Glutamatergic neuron (in vitro differentiated cells): Measurements from ENCODE around the gene SLC66A1. TPM values are rescaled to one million over a fixed set of nuclear protein-coding genes. Genes with fewer than 3 reads are reported as not detected.
"Not testable (repeated sequence)": the region's sequence is repeated elsewhere in the genome, so short reads cannot be mapped to it uniquely, and the experiment has no call there.

Experiments
- DNase-seq: peaks from one replicate; pipeline ENCODE4 v3.0.0; 2022
- H3K27ac Mint-ChIP-seq: one replicate; pipeline ENCODE4 v1.8.0; 2020; ENCODE audit warnings: mild to moderate bottlenecking, mixed read lengths, inconsistent platforms; ENCODE audit not compliant: unreplicated experiment
- H3K27me3 Mint-ChIP-seq: one replicate; pipeline ENCODE4 v1.8.0; 2020; ENCODE audit warnings: mild to moderate bottlenecking, moderate library complexity, mixed read lengths, inconsistent platforms; ENCODE audit not compliant: unreplicated experiment
- H3K36me3 Mint-ChIP-seq: one replicate; pipeline ENCODE4 v1.8.0; 2020; ENCODE audit warnings: mild to moderate bottlenecking, mixed read lengths, inconsistent platforms; ENCODE audit not compliant: unreplicated experiment
- H3K4me1 Mint-ChIP-seq: one replicate; pipeline ENCODE4 v1.8.0; 2020; ENCODE audit warnings: mild to moderate bottlenecking, low read depth, mixed read lengths, inconsistent platforms; ENCODE audit not compliant: unreplicated experiment
- H3K4me3 Mint-ChIP-seq: one replicate; pipeline ENCODE4 v1.8.0; 2020; ENCODE audit warnings: mild to moderate bottlenecking, mixed read lengths, inconsistent platforms; ENCODE audit not compliant: unreplicated experiment
- H3K9me3 Mint-ChIP-seq: one replicate; pipeline ENCODE4 v1.8.0; 2020; ENCODE audit warnings: mild to moderate bottlenecking, moderate library complexity, mixed read lengths, inconsistent platforms; ENCODE audit not compliant: unreplicated experiment
- total RNA-seq: library from RNA; stranded (reverse); fragmentation: NEBNext Ultra II Directional; extraction: Animal tissue kit (Norgen Biotek cat#: 25700); gene quantifications from one replicate; pipeline ENCODE4 v1.2.1, GENCODE V29; 2021; ENCODE audit not compliant: unreplicated experiment
- TF ChIP-seq, protein P1 (sequence below): fragments of 200-600 bp; sonication (generic); IDR thresholded peaks from one replicate; pipeline ENCODE4 v1.5.0; 2021; ENCODE audit not compliant: partially characterized antibody, unreplicated experiment

SLC66A1 gene
- total RNA-seq, 1 donor from 2014 or later = 41.1 TPM

DNA sequence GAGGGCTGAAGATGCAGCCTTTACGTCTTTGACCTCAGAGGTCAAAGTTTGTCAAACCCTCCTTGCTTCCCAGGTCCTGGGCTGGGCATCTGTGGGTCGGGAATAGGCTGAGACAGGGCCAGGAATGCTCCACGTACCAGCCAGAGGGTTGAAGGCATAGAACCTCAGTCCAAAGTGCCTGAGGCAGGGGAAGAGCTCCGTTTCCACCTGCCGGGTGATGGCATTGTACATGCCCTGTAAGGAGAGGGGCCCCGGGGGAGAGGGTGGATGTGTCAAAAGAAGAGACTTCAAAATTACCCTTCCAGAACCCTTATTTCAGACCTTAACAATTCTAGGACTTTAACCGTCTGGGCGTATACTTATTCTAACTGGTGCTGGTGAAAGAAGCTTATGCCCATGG, 27.2 kb upstream of the SLC66A1 start:
- no peak for DNase-seq
- H3K27ac Mint-ChIP-seq = no peak overlapping the region
- H3K4me1 Mint-ChIP-seq = no peaks in the 10 kb centered on the region
- H3K9me3 Mint-ChIP-seq = peaks cover 5% of the 10 kb centered on the region
- TF ChIP-seq, protein P1, sequence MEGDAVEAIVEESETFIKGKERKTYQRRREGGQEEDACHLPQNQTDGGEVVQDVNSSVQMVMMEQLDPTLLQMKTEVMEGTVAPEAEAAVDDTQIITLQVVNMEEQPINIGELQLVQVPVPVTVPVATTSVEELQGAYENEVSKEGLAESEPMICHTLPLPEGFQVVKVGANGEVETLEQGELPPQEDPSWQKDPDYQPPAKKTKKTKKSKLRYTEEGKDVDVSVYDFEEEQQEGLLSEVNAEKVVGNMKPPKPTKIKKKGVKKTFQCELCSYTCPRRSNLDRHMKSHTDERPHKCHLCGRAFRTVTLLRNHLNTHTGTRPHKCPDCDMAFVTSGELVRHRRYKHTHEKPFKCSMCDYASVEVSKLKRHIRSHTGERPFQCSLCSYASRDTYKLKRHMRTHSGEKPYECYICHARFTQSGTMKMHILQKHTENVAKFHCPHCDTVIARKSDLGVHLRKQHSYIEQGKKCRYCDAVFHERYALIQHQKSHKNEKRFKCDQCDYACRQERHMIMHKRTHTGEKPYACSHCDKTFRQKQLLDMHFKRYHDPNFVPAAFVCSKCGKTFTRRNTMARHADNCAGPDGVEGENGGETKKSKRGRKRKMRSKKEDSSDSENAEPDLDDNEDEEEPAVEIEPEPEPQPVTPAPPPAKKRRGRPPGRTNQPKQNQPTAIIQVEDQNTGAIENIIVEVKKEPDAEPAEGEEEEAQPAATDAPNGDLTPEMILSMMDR = no peak
- H3K4me3 Mint-ChIP-seq = no peak overlapping the region
- H3K36me3 Mint-ChIP-seq = peaks cover 6% of the 10 kb centered on the region
- H3K27me3 Mint-ChIP-seq = peaks cover 16% of the 10 kb centered on the region

DNA sequence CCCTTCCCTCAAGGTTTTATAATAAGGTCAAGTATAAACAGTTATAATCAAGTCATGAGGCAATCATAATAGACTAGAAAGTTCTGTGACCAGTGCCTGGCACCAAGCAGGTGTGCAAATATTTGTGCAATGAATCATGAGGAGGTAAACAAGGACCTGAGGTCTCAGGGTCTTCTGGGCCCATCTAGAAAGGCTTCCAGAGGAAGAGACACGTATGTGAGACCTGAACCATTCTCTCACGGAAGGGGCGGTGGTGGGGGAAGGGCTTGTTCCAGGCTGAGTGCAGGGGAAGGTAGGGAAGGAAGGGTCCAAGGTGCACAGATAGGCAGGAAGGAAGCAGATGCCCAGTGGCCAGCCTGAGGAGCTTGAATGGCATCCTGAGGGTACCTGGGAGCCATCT, 26.8 kb upstream of the SLC66A1 start:
- peaks cover 16% of the 10 kb centered on the region for H3K27me3 Mint-ChIP-seq
- H3K9me3 Mint-ChIP-seq, DNase-seq, H3K36me3 Mint-ChIP-seq, H3K4me1 Mint-ChIP-seq, H3K27ac Mint-ChIP-seq, H3K4me3 Mint-ChIP-seq: not testable (repeated sequence)

DNA sequence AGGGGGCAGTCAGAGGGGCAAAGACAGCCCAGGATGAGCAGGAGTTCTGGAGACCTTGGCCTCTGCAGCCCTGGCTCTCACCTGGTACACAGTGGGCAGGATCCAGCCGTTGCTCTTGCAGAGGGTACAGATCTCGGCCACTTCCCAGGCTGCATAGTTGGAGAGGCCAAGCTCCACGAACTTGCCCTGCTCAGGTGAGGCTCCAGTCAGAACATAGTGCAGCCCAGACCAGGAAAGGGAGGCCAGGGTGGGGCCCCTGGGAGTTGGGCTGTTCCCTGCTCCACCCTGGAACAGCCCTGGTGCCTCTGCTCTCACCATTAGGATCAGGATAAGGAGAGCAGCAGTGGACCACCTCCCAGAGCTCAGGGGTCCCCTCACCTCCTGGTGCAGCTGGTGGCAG, 26.3 kb upstream of the SLC66A1 start:
- H3K27ac Mint-ChIP-seq, H3K4me1 Mint-ChIP-seq, H3K36me3 Mint-ChIP-seq, H3K4me3 Mint-ChIP-seq, DNase-seq, H3K9me3 Mint-ChIP-seq: not testable (repeated sequence)
- H3K27me3 Mint-ChIP-seq = peaks cover 16% of the 10 kb centered on the region

DNA sequence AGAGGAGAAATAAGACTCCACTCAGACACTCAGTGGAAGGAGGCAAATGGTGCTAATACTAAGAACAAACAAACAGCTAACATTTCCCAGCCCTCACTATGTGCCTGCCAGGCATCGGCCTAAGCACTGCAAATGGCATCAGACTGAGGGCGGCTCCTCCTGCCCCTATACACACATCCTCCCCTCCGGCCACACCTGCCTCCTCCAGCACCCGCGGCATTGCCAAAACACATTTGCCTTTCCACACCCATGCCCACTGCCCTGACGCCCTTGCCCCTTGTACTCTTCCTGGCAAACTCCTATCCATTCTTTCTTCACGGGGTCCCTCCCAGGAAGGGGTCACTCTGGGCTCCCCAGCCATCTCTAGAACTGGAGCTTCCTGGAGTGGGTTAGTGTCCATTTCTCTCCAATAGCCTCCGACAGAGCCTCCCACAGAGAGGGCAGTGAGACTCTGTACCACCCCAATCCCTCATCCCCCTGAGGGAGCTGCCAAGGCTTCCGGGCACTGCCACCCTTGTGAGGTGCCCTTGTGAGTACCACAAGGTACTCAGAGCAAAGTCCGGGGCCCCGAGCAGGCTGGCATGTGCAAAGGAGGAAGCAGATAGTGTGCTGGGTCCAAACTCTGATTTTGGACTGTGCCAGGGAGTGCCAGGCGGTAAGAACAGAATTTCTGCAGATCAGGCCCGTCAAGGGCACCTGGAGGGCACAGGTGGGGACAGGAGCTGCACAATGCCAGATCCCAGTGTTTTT, 24.5 kb upstream of the SLC66A1 start:
- peak overlapping the region; percentile 28 for H3K4me3 Mint-ChIP-seq

DNA sequence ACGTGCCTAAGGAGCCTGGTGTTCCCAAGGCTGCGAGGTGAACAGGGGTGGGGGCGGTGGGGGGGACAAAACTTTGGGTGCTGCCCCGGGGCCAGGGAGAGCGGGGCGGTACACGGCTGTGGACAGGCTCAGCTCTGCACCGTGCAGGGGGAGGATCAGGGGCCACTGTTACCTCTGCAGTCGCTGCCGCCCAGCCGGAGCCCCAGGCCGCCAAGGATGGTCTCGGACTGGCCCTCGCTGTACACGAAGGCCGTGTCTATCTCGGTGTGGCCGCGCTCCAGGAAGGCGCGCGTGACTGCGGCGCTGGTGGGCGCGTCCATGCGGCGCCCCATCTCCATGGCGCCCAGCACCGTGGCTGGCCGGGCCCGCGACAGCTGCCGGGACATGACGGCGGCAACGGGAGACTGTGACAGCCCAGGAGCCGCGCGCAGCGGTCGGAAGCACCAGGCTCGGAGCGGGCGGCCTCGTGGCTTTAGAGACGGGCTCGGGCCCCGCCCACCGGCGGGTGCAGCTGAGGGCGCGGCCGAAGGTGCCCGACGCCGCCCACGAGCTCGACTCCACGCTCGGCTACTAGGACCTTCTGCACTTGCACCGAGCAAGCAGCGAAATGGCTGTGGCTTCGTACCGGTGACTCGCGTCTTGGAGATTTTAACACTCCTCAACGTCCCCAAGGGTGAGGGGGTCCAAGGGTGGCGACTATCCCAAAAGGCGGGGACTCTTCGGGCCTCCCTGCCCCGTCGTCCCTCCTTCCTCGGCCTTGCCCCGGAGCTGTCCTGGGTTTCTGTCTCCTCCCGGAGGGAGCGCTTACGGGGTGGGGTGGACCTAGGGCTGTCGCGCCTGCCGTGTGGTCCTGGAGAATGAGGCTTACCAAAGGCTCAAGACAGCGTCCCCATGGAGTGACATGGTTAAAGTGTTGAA, 23.5 kb upstream of the SLC66A1 start, which contains the start of gene AKR7A3:
TSS of gene AKR7A3 (minus strand) at position 447 of the 918 bp plus-strand sequence. CDS start at position 386, 61 bp downstream.
- peak within 1 kb of the TSS; percentile 28 for H3K4me3 Mint-ChIP-seq

More for the DNA sequence above, 24.5 kb upstream of the SLC66A1 start:
- TF ChIP-seq, protein P1 = no peak
- H3K36me3 Mint-ChIP-seq = peaks cover 18% of the 10 kb centered on the region
- H3K4me1 Mint-ChIP-seq = no peaks in the 10 kb centered on the region
- H3K27ac Mint-ChIP-seq = no peak overlapping the region
- no peak for DNase-seq
- peaks cover 5% of the 10 kb centered on the region for H3K9me3 Mint-ChIP-seq
- peaks cover 16% of the 10 kb centered on the region for H3K27me3 Mint-ChIP-seq

DNA sequence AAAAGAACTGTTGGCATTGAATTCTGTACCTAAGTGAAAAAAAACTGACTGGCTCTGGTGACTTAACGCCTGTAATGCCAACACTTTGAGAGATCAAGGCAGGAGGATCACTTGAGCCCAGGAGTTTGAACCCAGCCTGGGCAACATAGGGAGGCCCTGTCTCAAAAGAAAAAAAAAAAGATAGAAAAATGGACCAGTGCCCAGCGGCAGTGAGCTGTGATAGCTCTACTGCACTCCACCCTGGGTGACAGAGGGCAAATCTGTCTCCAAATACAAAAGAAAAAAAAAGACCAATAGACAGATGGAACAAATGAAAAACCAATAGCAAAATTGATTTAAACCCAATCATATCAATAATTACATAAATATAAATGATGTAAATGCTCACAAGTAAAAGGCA, 22.9 kb upstream of the SLC66A1 start:
- Mint-ChIP-seq H3K9me3 (peaks cover 7% of the 10 kb centered on the region), H3K4me3 (no peak overlapping the region), H3K27ac (no peak overlapping the region), H3K4me1 (no peaks in the 10 kb centered on the region), H3K36me3 (peaks cover 25% of the 10 kb centered on the region), H3K27me3 (peaks cover 16% of the 10 kb centered on the region)
- TF ChIP-seq, protein P1 = no peak
- no peak for DNase-seq

More for the DNA sequence above, 23.5 kb upstream of the SLC66A1 start, which contains the start of gene AKR7A3:
- H3K4me1 Mint-ChIP-seq, H3K9me3 Mint-ChIP-seq, H3K27ac Mint-ChIP-seq: not testable (repeated sequence)
- Mint-ChIP-seq H3K27me3 (peaks cover 16% of the 10 kb centered on the region), H3K36me3 (peaks cover 20% of the 10 kb centered on the region)
- peak; percentile 64 for DNase-seq
